ENCODE data around the gene MRM2.

MRM2 gene

DNA sequence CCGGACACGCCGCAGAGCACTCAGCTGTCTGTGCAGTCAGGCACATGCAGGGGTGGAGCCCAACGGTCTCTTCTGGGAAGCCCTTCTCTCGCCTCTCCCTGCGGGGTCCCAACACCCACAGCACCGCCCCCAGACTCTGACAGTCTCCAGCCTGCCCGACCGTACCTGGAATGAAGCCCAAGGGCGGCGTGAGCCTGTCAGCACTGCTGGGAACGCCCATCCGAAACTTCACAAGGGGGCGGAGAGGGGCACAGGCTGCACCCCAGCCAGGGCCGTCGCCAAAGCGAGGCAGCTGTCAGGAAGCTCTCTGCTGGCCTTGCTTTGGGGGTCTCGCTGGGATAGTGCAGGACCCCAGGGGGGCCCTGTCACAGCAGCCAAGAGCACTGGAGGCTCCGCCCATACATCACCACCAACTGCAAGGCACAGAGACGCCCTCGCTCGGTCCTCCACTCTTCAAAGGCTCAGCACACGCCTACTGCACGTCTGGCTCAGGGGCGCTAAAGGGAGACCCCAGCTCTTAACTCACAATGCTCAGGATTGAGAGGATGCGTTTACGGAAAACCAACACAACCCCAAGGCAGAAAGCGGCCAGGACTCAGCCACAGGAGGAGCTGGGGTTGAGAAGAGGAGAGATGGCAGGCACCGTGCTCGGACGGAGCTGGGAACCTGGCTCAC, 40.2 kb downstream of the MRM2 start:
- DNase-seq: no peak

GRCh38 chr7:2201128-2201527, 40.9 kb downstream of the MRM2 start:
- no peak for DNase-seq

GRCh38 chr7:2200584-2200980, 41.4 kb downstream of the MRM2 start:
- DNase-seq: no peak

- DNase-seq: no peak
Measured at GRCh38 chr7:2199956-2200583, 41.9 kb downstream of the MRM2 start.

DNA sequence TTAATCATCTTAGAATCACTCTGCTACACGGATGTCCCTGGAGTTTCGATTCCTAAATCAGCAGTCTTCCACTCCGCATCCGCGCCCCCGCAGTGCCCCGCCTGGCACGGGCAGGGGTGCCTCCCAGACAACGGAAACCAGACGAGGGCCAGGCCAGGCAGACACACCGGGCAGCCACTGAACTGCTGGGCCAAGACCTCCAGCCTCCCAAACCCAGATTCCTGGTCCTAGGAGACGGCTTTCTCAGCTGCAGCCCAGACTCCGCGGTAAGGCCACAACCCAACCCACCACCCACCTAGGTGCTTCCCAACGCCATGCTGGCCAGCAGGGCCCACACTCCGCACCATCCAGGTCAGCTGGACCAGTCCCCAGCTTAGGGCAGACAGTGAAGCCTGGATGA, 42.5 kb downstream of the MRM2 start:
- DNase-seq: no peak

- no peak for DNase-seq
Measured at GRCh38 chr7:2198760-2199159, 43.2 kb downstream of the MRM2 start.

DNA sequence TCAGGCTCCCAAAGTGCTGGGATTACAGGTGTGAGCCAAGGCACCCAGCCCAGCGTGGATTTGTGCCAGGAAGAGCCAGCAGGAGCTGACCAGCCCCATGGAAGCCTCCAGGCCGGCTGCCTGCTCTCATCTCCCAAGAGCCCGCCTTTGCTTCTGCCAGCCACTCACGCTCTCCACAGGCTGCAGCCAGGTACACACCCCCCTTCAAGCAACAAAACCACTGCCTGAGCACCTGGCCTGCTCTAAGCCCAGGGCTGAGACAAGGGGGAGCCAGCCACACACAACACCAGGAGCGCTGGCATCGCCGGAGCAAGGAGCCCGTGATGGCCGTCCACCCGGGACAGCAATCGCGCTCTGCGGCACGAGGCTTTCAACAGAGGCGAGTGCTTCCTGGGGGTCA, 43.8 kb downstream of the MRM2 start:
- DNase-seq: no peak

DNA sequence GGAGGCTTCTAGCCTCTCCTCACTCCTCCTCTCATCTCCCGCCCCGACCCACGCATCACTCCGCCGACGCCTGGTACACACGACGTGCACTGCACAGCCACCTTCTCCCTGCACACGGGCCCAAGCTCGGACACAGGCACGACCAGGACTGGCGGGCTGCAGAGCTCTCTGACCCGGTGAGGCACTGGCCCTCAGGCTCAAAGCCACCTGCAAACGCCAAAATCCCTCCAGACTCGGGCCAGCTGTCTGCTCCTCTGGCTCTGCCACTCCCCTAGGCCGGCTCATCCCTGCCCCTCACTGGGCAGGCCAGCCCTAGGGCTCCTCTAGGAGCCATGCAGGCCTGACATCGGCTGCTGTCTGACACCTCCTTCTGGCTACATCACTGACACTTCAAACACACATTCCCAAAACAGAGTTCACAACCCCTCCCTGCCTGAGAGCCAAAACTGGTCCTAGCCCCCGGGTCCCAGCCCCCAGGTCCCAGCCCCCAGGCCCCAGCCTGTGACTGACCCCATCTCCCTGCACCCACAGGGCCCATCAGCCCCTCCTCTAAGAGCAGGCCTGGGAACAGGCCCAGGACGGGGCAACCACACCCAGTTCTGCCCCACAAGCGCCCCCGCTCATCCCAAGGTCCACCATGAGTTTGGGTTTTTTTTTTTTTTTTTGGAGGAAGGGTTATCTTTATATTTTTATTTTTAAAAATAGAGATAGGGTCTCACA, 44.4 kb downstream of the MRM2 start:
- no peak for DNase-seq

DNA sequence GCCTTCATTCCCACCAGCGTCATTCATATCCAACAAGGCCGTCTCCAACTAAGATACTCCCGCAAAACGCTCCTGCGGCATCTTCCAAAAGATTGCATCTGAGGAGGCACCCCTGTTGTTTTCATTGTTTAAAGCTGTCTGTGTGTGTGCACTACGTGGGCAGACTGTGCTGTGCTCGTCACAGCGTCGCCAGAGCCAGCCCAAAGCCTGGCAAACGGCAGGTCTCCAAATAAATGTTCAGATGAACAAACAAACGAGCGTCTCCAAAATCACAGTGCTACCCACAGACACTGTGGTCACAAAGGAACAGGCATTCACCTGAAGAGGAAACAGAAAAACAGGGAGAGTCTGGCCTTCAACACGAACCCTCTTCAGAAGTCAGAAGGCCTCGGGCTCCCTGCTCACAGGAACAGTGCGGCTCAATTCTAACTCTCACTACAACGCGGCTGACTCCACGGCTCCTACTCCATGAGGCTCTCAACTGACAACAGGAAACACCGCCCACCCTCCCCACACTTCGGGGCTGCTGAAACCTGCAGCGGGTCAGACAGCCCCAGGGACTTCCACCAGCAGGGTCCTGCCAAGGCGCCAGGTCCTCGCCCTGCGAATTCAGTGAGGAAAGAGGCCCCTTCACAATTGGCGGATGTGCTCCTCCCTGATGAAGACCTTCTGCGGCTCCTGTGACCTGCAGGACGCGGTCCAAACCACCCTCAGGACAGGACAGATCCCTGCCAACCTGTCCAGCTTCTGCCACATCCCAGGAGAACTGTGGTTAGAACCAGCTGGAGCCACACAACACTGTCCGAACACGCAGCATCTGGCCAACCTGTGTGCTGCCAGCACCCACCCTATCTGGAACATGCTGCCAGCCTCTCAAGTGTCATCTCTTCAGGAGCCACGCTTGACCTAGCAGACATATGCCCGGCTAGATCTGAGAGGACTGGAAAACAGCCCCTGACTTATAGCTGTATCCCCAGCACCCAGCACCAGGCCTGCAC, 45.3 kb downstream of the MRM2 start:
- DNase-seq: no peak

DNA sequence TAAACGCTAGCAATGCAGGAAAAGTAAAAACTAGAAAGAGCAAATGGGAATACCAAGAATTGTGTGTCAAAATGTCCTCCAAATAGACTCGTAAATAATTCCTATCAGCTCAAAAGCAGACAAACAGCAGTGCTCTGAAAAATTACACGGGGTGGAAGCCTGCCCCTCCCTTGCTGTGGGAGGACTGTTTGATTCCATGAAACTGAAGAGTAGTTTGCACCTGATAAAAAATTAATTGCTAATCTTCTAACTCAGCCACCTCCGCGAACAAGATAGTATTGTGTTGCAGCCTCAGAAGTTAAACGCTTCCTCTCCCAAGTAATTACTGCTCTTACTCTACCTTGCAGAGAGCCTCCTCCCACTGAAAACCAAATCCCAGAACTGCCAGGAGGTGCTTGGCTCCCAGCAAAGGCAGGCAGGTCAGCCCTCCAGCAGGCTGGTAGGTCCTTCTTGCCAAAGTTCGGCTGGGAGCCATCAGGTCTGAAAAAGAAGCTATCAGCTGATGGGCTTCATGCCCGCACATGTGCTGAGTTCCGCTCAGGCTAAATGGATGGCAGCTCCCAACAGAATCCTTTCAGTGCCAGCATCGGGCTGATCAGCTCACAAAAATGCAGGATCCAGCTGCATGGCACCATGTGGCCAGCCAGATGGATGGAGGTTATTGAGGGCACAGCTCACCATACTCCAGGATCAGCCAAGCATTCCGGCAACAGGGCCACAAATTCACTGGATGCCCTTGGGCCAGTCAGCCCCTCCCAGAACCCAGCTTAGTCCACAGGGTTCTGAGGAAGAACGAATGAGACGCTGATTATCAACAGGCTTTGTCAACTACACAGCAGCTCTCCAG, 46.4 kb downstream of the MRM2 start:
- DNase-seq: no peak

DNA sequence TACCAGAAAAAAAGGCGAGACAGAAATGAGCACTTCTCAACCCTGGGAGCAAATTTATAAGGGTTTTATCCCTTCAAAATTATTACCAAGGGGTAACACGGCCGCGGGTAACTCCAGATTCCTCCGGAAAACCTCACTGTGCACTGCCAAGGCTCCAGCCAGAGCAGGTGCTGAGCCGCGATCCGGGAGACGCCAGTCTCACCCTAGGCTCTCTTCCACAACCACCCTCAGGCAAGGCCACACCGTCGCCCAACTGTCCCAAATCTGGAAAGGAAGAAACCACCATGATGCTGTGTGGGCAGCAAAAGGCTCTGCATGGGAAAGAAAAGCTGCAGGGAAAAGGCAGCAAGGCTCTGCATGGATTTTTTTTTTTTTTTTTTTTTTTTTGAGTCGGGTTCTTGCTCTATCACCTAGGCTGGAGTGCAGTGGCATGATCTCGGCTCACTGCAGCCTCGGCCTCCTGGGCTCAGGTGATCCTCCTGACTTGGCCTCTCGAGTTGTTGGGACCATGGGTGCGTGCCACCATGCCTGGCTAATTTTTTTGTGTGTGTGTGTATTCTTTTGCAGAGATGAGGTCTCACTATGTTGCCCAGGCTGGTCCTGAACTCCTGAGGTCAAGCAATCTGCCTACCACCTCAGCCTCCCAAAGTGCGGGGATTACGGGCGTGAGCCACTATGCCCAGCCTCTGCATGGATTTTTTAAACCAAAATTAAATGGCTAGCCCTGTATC, 48.3 kb downstream of the MRM2 start:
- DNase-seq: no peak

GRCh38 chr7:2192831-2193534, 49.0 kb downstream of the MRM2 start:
- DNase-seq: no peak

DNA sequence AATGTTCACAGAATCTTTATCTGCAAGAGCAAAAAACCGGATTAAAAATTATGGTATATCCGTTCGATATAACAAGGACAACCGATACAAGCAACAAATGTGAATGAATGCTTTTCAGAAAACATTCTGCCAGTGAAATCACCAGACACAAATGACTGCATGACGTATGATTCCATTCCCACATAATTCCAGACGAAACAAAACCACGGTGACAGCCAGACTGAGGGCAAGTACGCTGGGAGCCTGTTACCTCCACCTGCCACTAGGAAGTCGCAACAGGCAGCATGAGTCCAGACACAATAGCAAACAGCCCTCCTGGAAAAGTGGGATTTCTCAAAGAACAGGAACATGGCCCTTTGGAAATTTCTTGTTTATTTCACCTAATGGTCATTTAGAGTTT, 51.0 kb downstream of the MRM2 start:
- DNase-seq: no peak

DNA sequence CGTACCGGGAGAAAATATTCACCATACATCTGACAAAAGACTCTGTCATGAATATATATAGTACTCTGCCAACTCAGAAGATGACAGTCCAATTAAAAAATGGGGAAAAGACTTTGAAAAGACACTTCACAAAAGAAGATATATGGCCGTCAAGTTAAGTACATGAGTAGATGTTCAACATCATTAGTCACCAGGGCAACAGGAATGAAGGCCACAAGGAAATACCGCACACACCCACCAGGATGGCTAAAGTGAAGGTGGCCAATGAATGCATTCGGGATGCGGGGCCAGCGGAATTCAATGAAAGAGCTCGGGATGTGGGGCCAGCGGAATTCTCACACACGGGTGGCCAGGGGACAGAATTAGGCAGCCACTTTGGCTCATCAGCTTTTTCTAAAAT, 51.5 kb downstream of the MRM2 start:
- DNase-seq: no peak

DNA sequence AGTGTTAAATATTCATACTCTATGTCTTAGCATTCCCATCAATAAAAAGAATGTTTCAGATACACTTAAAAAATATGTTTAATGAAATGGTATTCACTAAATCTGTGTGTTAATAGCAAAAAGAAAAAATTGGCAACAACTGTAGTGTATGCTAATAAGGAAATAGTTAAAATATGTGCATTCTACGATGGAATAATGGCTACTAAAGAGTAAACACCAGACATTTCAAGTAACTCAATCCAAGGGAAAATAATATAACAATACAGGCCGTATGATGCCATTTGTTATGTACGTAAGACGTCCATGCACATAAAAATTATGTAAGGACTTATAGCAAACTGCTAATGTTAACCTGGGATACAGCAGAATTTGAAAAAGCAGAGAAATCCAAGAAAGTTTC, 55.8 kb downstream of the MRM2 start:
- DNase-seq: no peak

GRCh38 chr7:2185715-2186114, 56.3 kb downstream of the MRM2 start:
- DNase-seq: no peak

All from CD4-positive, alpha-beta T cell treated with Interleukin-15 for 1 hour (primary cell).